Peyer's patch (tissue), 4 donors: ENCODE measurements around the gene MAPK1IP1L. TPM values are rescaled to one million over a fixed set of nuclear protein-coding genes. Genes with fewer than 3 reads are reported as not detected.
"Not testable (repeated sequence)": the region's sequence is repeated elsewhere in the genome, so short reads cannot be mapped to it uniquely, and the experiment has no call there.

Experiments
- DNase-seq, 3 donors: peaks; one replicate each; pipeline ENCODE4 v3.0.0-alpha.2; 2017 to 2019
- H3K27ac ChIP-seq, 4 donors: fragments of 200-600 bp; sonication (generic); one replicate each; pipeline ENCODE4 v1.5.1; 2016 to 2019
- H3K27me3 ChIP-seq, 2 donors: fragments of 200-600 bp; sonication (generic); one replicate each; pipeline ENCODE4 v1.5.1; 2019
- H3K36me3 ChIP-seq, 3 donors: fragments of 200-600 bp; sonication (generic); one replicate each; pipeline ENCODE4 v1.5.1; 2016 to 2019
- H3K4me1 ChIP-seq, 4 donors: fragments of 200-600 bp; sonication (generic); one replicate each; pipeline ENCODE4 v1.5.1; 2016 to 2019
- H3K4me3 ChIP-seq, 4 donors: fragments of 200-600 bp; sonication (generic); 1 replicate in 3 of 4; 2 replicates in 1 of 4; pipeline ENCODE4 v1.5.1; 2016 to 2019; ENCODE audit warnings: mild to moderate bottlenecking in 1 of 4
- H3K9me3 ChIP-seq, 4 donors: fragments of 200-600 bp; sonication (generic); one replicate each; pipeline ENCODE4 v1.5.1; 2016 to 2019; ENCODE audit warnings: mild to moderate bottlenecking in 1 of 4
- CTCF ChIP-seq, 6 experiments: fragments of 450-650 bp in 4 of 6; fragments of 200-600 bp in 2 of 6; sonication (generic) in 1 of 6; IDR thresholded peaks; one replicate each; pipeline ENCODE4 v1.5.1; 2017 to 2019; ENCODE audit warnings: antibody characterized with exemption in 6 of 6, mild to moderate bottlenecking in 3 of 6, moderate library complexity in 1 of 6
- POLR2A ChIP-seq, 2 donors: fragments of 450-650 bp; IDR thresholded peaks; one replicate each; pipeline ENCODE4 v1.5.1; 2017; ENCODE audit warnings: antibody characterized with exemption in 2 of 2, mild to moderate bottlenecking in 2 of 2, moderate library complexity in 2 of 2
- total RNA-seq, 4 donors: library from RNA; depleted of rRNA; stranded (reverse); fragments of >200 nt; gene quantifications; one replicate each; pipeline ENCODE4 v1.1.0, GENCODE V29; 2016

MAPK1IP1L gene
- 10 to 100 TPM; 27.2 to 56.6 (median 35.2) TPM for total RNA-seq

GRCh38 chr14:55051423-55052268 lies at the start of gene MAPK1IP1L:
Gene MAPK1IP1L (plus strand): TSS chr14:55051647. CDS start chr14:55061684, 10,037 bp downstream.
- peak; percentile 99 to 100 (median 100) for TF ChIP-seq CTCF (IDR thresholded peaks at IDR 0.05)
- peak; percentile 98 for TF ChIP-seq POLR2A (IDR thresholded peaks at IDR 0.05)

GRCh38 chr14:55005071-55005470 lies 46.4 kb upstream of the MAPK1IP1L start:
- Histone ChIP-seq H3K4me1 (no peaks in the 10 kb centered on the region), H3K9me3 (no peaks in the 10 kb centered on the region), H3K27ac (no peak overlapping the region), H3K36me3 (no peaks in the 10 kb centered on the region), H3K27me3 (no peaks in the 10 kb centered on the region), H3K4me3 (no peak overlapping the region)
- no peak for DNase-seq
- no peak for TF ChIP-seq POLR2A (IDR thresholded peaks at IDR 0.05)
- no peak for TF ChIP-seq CTCF (IDR thresholded peaks at IDR 0.05)

More at GRCh38 chr14:55051423-55052268, at the start of gene MAPK1IP1L:
- H3K36me3 ChIP-seq = no peaks in the 10 kb centered on the region
- peak within 1 kb of the TSS; percentile 96 to 99 (median 98) for H3K27ac ChIP-seq
- H3K4me3 ChIP-seq = peak within 1 kb of the TSS; percentile 69 to 96 (median 90)
- no peaks in the 10 kb centered on the region for H3K9me3 ChIP-seq
- H3K4me1 ChIP-seq = peaks cover 0 to 20% (median 1%) of the 10 kb centered on the region in 4 donors
- peak; percentile 79 to 96 (median 94) for DNase-seq
- H3K27me3 ChIP-seq = no peaks in the 10 kb centered on the region

- Histone ChIP-seq H3K4me1 (no peaks in the 10 kb centered on the region), H3K9me3 (no peaks in the 10 kb centered on the region), H3K27ac (no peak overlapping the region), H3K36me3 (no peaks in the 10 kb centered on the region), H3K27me3 (no peaks in the 10 kb centered on the region), H3K4me3 (no peak overlapping the region)
- DNase-seq = no peak
- TF ChIP-seq CTCF (IDR thresholded peaks at IDR 0.05) (no peak), POLR2A (IDR thresholded peaks at IDR 0.05) (no peak)
Measured at GRCh38 chr14:55015006-55015405, 36.4 kb upstream of the MAPK1IP1L start.

GRCh38 chr14:55019968-55020554 lies 31.4 kb upstream of the MAPK1IP1L start:
- Histone ChIP-seq H3K36me3 (no peaks in the 10 kb centered on the region), H3K27me3 (no peaks in the 10 kb centered on the region), H3K27ac (no peak overlapping the region), H3K4me1 (no peaks in the 10 kb centered on the region), H3K4me3 (no peak overlapping the region), H3K9me3 (no peaks in the 10 kb centered on the region)
- no peak for DNase-seq
- TF ChIP-seq POLR2A (IDR thresholded peaks at IDR 0.05) = no peak
- no peak for TF ChIP-seq CTCF (IDR thresholded peaks at IDR 0.05)

- not testable (repeated sequence) for DNase-seq, H3K36me3 ChIP-seq, H3K4me3 ChIP-seq, H3K27ac ChIP-seq, H3K9me3 ChIP-seq, H3K27me3 ChIP-seq
- peaks cover 0 to 25% (median 7%) of the 10 kb centered on the region in 4 donors for H3K4me1 ChIP-seq
Measured at GRCh38 chr14:55024365-55024764, 27.1 kb upstream of the MAPK1IP1L start.

- Histone ChIP-seq H3K36me3 (no peaks in the 10 kb centered on the region), H3K27me3 (no peaks in the 10 kb centered on the region), H3K9me3 (no peaks in the 10 kb centered on the region), H3K4me1 (peaks cover 0 to 25% (median 7%) of the 10 kb centered on the region in 4 donors), H3K27ac (no peak overlapping the region), H3K4me3 (peak overlapping the region in 2 of 4 donors; percentile 70 to 71)
- no peak for DNase-seq
- TF ChIP-seq POLR2A (IDR thresholded peaks at IDR 0.05) (no peak), CTCF (IDR thresholded peaks at IDR 0.05) (no peak)
Measured at GRCh38 chr14:55025948-55026347, 25.5 kb upstream of the MAPK1IP1L start.
